GM23338 (cell line): ENCODE data around the gene LRIF1. TPM values are rescaled to one million over a fixed set of nuclear protein-coding genes. Genes with fewer than 3 reads are reported as not detected.

ENCODE experiments used
- ATAC-seq: fragments of 200-7000 bp; cut with Tn5 transposase; 3 replicates; pipeline ENCODE4 v1.9.1; 2020
- DNase-seq: peaks from one replicate; pipeline ENCODE4 v3.0.0-alpha.2; 2015; ENCODE audit warnings: low spot score
- H2AFZ ChIP-seq: fragments of 200-600 bp; sonication (generic); 2 replicates; pipeline ENCODE4 v1.8.0; 2016; ENCODE audit warnings: antibody characterized with exemption, mild to moderate bottlenecking, moderate library complexity
- H3F3A ChIP-seq: fragments of 200-600 bp; sonication (generic); replicated peaks from 2 replicates; pipeline ENCODE4 v1.8.0; 2017; ENCODE audit warnings: antibody characterized with exemption, mixed run types, low read depth
- H3K27ac ChIP-seq: fragments of 200-600 bp; sonication (generic); 2 replicates; pipeline ENCODE4 v1.6.1; 2016; ENCODE audit warnings: low read depth
- H3K27me3 ChIP-seq: fragments of 200-600 bp; sonication (generic); 2 replicates; pipeline ENCODE4 v1.8.0; 2016; ENCODE audit warnings: mild to moderate bottlenecking, mixed run types, moderate library complexity; ENCODE audit not compliant: insufficient read depth
- H3K36me3 ChIP-seq: fragments of 200-600 bp; sonication (generic); 2 replicates; pipeline ENCODE4 v1.8.0; 2016; ENCODE audit warnings: mild to moderate bottlenecking; ENCODE audit not compliant: insufficient read depth
- H3K4me1 ChIP-seq: fragments of 200-600 bp; sonication (generic); 2 replicates; pipeline ENCODE4 v1.8.0; 2016; ENCODE audit warnings: mild to moderate bottlenecking, moderate library complexity; ENCODE audit not compliant: insufficient read depth
- H3K4me2 ChIP-seq: fragments of 200-600 bp; sonication (generic); 2 replicates; pipeline ENCODE4 v1.7.1; 2017; ENCODE audit warnings: mixed run types
- H3K4me3 ChIP-seq: fragments of 200-600 bp; sonication (generic); 2 replicates; pipeline ENCODE4 v1.6.1; 2016; ENCODE audit warnings: mixed run types
- H3K79me2 ChIP-seq: fragments of 200-600 bp; sonication (generic); replicated peaks from 2 replicates; pipeline ENCODE4 v1.8.0; 2017; ENCODE audit warnings: mild to moderate bottlenecking; ENCODE audit not compliant: insufficient read depth
- H3K9me2 ChIP-seq: fragments of 200-600 bp; sonication (generic); 2 replicates; pipeline ENCODE4 v1.8.0; 2017; ENCODE audit not compliant: insufficient read depth
- H4K20me1 ChIP-seq: fragments of 200-600 bp; sonication (generic); replicated peaks from 2 replicates; pipeline ENCODE4 v1.8.0; 2017; ENCODE audit warnings: mild to moderate bottlenecking; ENCODE audit not compliant: insufficient read depth
- H3K27ac Mint-ChIP-seq: 2 replicates; pipeline ENCODE4 v1.8.0; 2020; ENCODE audit warnings: inconsistent platforms, mild to moderate bottlenecking, moderate library complexity, mixed read lengths
- H3K27me3 Mint-ChIP-seq: 3 replicates; pipeline ENCODE4 v1.8.0; 2022; ENCODE audit warnings: low read depth, mild to moderate bottlenecking, moderate library complexity, mixed read lengths, inconsistent platforms; ENCODE audit not compliant: insufficient read depth, poor library complexity
- H3K36me3 Mint-ChIP-seq: 3 replicates; pipeline ENCODE4 v1.8.0; 2021; ENCODE audit warnings: low read depth, mild to moderate bottlenecking, inconsistent platforms, moderate library complexity, mixed read lengths
- H3K4me1 Mint-ChIP-seq: 3 replicates; pipeline ENCODE4 v1.8.0; 2020; ENCODE audit warnings: mild to moderate bottlenecking, inconsistent platforms, mixed read lengths
- H3K4me3 Mint-ChIP-seq: 3 replicates; pipeline ENCODE4 v1.8.0; 2021; ENCODE audit warnings: moderate library complexity, mild to moderate bottlenecking, inconsistent platforms, mixed read lengths
- H3K9me3 Mint-ChIP-seq: 3 replicates; pipeline ENCODE4 v1.8.0; 2020; ENCODE audit warnings: moderate library complexity, mild to moderate bottlenecking, inconsistent platforms, mixed read lengths
- CREB1 ChIP-seq: fragments of 250-450 bp; sonication (Bioruptor Pico); IDR thresholded peaks from 2 replicates; pipeline ENCODE4 v1.5.0; 2020; ENCODE audit warnings: low read depth, mild to moderate bottlenecking, moderate library complexity
- POLR2AphosphoS5 ChIP-seq: IDR thresholded peaks from 2 replicates; pipeline ENCODE4 v1.6.1; 2016; ENCODE audit warnings: antibody characterized with exemption, low read depth
- REST ChIP-seq: IDR thresholded peaks from one replicate; pipeline ENCODE4 v1.6.1; 2018; ENCODE audit warnings: antibody characterized with exemption; ENCODE audit not compliant: unreplicated experiment
- ZNF114 ChIP-seq: fragments of 250-450 bp; sonication (Bioruptor Pico); IDR thresholded peaks from 2 replicates; pipeline ENCODE4 v1.5.0; 2020; ENCODE audit warnings: mild to moderate bottlenecking, moderate library complexity
- ZNF462 ChIP-seq: fragments of 250-450 bp; sonication (Bioruptor Pico); IDR thresholded peaks from 2 replicates; pipeline ENCODE4 v1.5.0; 2020; ENCODE audit warnings: mild to moderate bottlenecking, moderate library complexity
- polyA plus RNA-seq: library from polyadenylated mRNA; unstranded; fragments of >200 nt; fragmentation: Nextera tagmentation; extraction: Ambion mirVana; gene quantifications from 2 replicates; pipeline ENCODE4 v1.2.1, GENCODE V29; 2016
- total RNA-seq: library from RNA; depleted of rRNA; stranded (reverse); fragments of >200 nt; shearing (Covaris generic); gene quantifications from 2 replicates; pipeline ENCODE4 v1.2.3, GENCODE V29; 2014

The LRIF1 gene
- total and polyA plus RNA-seq, 2 experiments from 2014 or later, result 32.6 to 37.9 TPM

GRCh38 chr1:110952031-110952430 lies 11.7 kb downstream of the LRIF1 start:
- Mint-ChIP-seq H3K27me3 (no peaks in the 10 kb centered on the region), H3K4me1 (no peaks in the 10 kb centered on the region), H3K9me3 (no peaks in the 10 kb centered on the region; the same call in 2 of the 3 replicates), H3K36me3 (peaks cover 39% of the 10 kb centered on the region), H3K27ac (no peak overlapping the region), H3K4me3 (no peak overlapping the region)
- peaks cover 14% of the 10 kb centered on the region; the same call in 1 of the 2 replicates for H3K36me3 ChIP-seq
- no peaks in the 10 kb centered on the region for H3K9me2 ChIP-seq
- ATAC-seq (no peak), DNase-seq (no peak)
- no peaks in the 10 kb centered on the region for H3K27me3 ChIP-seq
- TF ChIP-seq POLR2AphosphoS5 (no peak), CREB1 (CRISPR knock-in tag) (no peak), REST (no peak), ZNF114 (CRISPR knock-in tag) (no peak), ZNF462 (no peak)
- no peak overlapping the region for H2AFZ ChIP-seq
- H4K20me1 ChIP-seq, result peaks cover 8% of the 10 kb centered on the region; the same call in 1 of the 2 replicates
- H3K27ac ChIP-seq, result no peak overlapping the region
- H3F3A ChIP-seq, result no peaks in the 10 kb centered on the region
- H3K4me1 ChIP-seq, result peaks cover 15% of the 10 kb centered on the region; the same call in 1 of the 2 replicates
- peaks cover 40% of the 10 kb centered on the region for H3K79me2 ChIP-seq
- no peak overlapping the region for H3K4me3 ChIP-seq
- no peak overlapping the region for H3K4me2 ChIP-seq
